ENCODE results near the gene HGS.

Gene HGS

DNA sequence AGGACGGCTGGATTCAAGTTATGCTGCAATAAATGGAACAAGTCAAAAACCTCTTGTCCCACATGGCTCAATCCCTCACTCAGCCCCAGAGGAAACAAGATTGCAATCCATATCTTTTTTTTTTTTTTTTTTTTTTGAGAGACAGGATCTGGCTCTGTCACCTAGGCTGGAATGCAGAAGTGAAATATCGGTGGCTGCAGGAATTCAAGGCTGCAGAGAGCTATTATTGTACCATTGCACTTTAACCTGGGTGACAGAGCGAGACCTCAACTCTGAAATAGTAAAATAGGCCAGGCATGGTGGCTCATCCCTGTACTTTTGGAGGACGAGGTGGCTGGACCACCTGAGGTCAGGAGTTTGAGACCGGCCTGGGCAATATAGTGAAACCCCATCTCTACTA lies 24.8 kb upstream of the HGS start:
- Histone ChIP-seq H2BK12ac (ENCODE audit: low read length) (no peak overlapping the region), H3K9ac (ENCODE audit: low read length) (no peak overlapping the region), H4K12ac (ENCODE audit: low read depth, low read length) (no peak overlapping the region), H4K8ac (ENCODE audit: low read depth, low read length) (no peak overlapping the region), H2BK5ac (ENCODE audit: low read depth, low read length, poor library complexity) (no peak overlapping the region), H2BK120ac (ENCODE audit: insufficient read depth, low read length, poor library complexity) (no peak overlapping the region), H3K36me3 (ENCODE audit: control insufficient read depth in 1 of 2, insufficient read depth in 2 of 2, low read length in 2 of 2) (no peaks in the 10 kb centered on the region), H3K4me3 (ENCODE audit: low read depth, low read length) (no peak overlapping the region), H4K91ac (ENCODE audit: low read depth, low read length) (no peak overlapping the region), H3K4ac (ENCODE audit: low read depth, low read length) (no peak overlapping the region), H3K14ac (ENCODE audit: low read length) (no peak overlapping the region), H3K27ac (ENCODE audit: low read depth, low read length) (no peak overlapping the region), H3K4me2 (ENCODE audit: low read length) (no peak overlapping the region), H2AK5ac (ENCODE audit: low read length) (no peak overlapping the region), H3K27me3 (ENCODE audit: insufficient read depth, low read length) (no peaks in the 10 kb centered on the region), H3K23ac (ENCODE audit: low read length) (no peak overlapping the region), H3K9me3 (ENCODE audit: insufficient read depth, low read depth, low read length) (no peaks in the 10 kb centered on the region), H3K4me1 (ENCODE audit: control insufficient read depth in 1 of 2, insufficient read depth in 2 of 2, low read length in 2 of 2) (peaks cover 1 to 2% of the 10 kb centered on the region in 2 experiments), H3K79me2 (ENCODE audit: control insufficient read depth, insufficient read depth, low read length, poor library complexity) (no peaks in the 10 kb centered on the region), H2AFZ (ENCODE audit: insufficient read depth, low read length, poor library complexity) (no peak overlapping the region), H3K18ac (ENCODE audit: low read length) (no peak overlapping the region), H3K79me1 (ENCODE audit: low read length) (no peaks in the 10 kb centered on the region)
- peak; percentile 57 to 87 for DNase-seq
- WGBS (ENCODE audit: extremely low coverage, insufficient coverage, insufficient read length): no CpG with 5 or more reads among the region's 5 CpGs

DNA sequence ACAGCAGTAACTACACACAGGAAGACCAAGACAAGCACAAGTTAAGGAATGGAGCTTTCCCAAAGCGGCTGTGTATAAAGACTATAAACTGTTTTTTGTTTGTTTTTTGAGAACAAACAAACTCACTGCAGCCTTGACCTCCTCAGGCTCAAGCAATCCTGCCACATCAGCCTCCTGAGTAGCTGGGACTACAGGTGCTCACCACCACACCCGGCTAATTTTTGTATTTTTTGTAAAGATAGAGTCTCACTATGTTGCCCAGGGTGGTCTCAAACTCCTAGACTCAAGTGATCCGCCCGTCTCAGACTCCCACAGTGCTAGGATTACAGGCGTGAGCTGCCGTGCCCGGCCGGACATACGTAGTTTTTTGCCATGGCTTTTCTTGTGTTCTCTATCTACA lies 23.4 kb upstream of the HGS start:
- Histone ChIP-seq H3K36me3 (ENCODE audit: control insufficient read depth in 1 of 2, insufficient read depth in 2 of 2, low read length in 2 of 2) (peaks cover 0 to 5% of the 10 kb centered on the region in 2 experiments), H3K27me3 (ENCODE audit: insufficient read depth, low read length) (no peaks in the 10 kb centered on the region), H3K4me2 (ENCODE audit: low read length) (no peak overlapping the region), H3K79me2 (ENCODE audit: control insufficient read depth, insufficient read depth, low read length, poor library complexity) (no peaks in the 10 kb centered on the region), H3K18ac (ENCODE audit: low read length) (no peak overlapping the region), H3K14ac (ENCODE audit: low read length) (no peak overlapping the region), H2AFZ (ENCODE audit: insufficient read depth, low read length, poor library complexity) (no peak overlapping the region), H3K9ac (ENCODE audit: low read length) (no peak overlapping the region), H3K23ac (ENCODE audit: low read length) (no peak overlapping the region), H3K9me3 (ENCODE audit: insufficient read depth, low read depth, low read length) (no peaks in the 10 kb centered on the region), H4K8ac (ENCODE audit: low read depth, low read length) (no peak overlapping the region), H3K79me1 (ENCODE audit: low read length) (no peaks in the 10 kb centered on the region), H4K12ac (ENCODE audit: low read depth, low read length) (no peak overlapping the region), H2AK5ac (ENCODE audit: low read length) (no peak overlapping the region), H4K91ac (ENCODE audit: low read depth, low read length) (no peak overlapping the region), H3K4ac (ENCODE audit: low read depth, low read length) (no peak overlapping the region), H3K27ac (ENCODE audit: low read depth, low read length) (no peak overlapping the region), H3K4me1 (ENCODE audit: control insufficient read depth in 1 of 2, insufficient read depth in 2 of 2, low read length in 2 of 2) (peaks cover 6 to 8% of the 10 kb centered on the region in 2 experiments), H2BK5ac (ENCODE audit: low read depth, low read length, poor library complexity) (no peak overlapping the region), H3K4me3 (ENCODE audit: low read depth, low read length) (no peak overlapping the region), H2BK12ac (ENCODE audit: low read length) (no peak overlapping the region), H2BK120ac (ENCODE audit: insufficient read depth, low read length, poor library complexity) (no peak overlapping the region)
- peak in 1 of 2 donors; percentile 2 for DNase-seq
- no CpG with 5 or more reads among the region's 9 CpGs for WGBS (ENCODE audit: extremely low coverage, insufficient coverage, insufficient read length)

DNA sequence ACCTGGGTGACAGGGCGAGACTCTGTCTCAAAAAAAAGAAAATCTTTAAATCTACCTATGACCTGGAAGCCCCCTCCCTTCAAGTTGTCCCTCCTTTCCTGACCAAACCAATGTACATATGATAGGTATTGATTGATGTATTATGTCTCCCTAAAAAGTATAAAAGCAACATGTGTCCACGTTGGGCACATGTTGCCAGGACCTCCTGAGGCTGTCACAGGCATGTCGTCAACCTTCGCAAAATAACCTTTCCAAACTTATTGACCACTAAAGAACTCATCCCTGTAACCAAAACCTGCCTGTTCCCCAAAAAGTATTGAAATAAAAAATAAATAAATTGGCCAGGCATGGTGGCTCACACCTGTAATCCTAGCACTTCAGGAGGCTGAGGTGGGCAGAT lies 21.8 kb upstream of the HGS start:
- no CpG with 5 or more reads among the region's 4 CpGs for WGBS (ENCODE audit: extremely low coverage, insufficient coverage, insufficient read length)

DNA sequence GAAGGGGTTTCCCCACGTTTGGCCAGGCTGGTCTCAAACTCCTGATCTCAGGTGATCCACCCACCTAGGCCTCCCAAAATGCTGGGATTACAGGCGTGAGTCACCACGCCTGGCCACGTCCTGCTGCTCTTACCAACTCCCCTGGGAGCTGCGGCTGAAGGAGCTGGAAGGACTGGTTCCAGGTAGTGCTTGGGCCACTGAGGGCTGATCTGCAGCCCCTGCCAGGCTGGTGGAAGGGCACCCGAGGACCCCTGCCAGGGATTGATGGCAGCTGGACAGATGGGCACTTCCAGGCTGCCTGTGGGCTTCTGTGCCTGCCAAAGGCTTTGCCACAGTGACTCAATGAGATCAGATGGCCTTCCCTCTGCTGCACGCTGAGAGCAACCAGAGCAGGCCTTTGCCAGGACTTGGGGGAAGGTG lies 19.8 kb upstream of the HGS start:
- Histone ChIP-seq H3K18ac (ENCODE audit: low read length) (no peak overlapping the region), H3K27ac (ENCODE audit: low read depth, low read length) (no peak overlapping the region), H3K4me2 (ENCODE audit: low read length) (no peak overlapping the region), H3K4me3 (ENCODE audit: low read depth, low read length) (no peak overlapping the region), H3K9ac (ENCODE audit: low read length) (no peak overlapping the region), H2AFZ (ENCODE audit: insufficient read depth, low read length, poor library complexity) (no peak overlapping the region), H3K79me1 (ENCODE audit: low read length) (peaks cover 11% of the 10 kb centered on the region), H4K12ac (ENCODE audit: low read depth, low read length) (no peak overlapping the region), H2BK12ac (ENCODE audit: low read length) (no peak overlapping the region), H3K23ac (ENCODE audit: low read length) (no peak overlapping the region), H3K4me1 (ENCODE audit: control insufficient read depth in 1 of 2, insufficient read depth in 2 of 2, low read length in 2 of 2) (peaks cover 16 to 18% of the 10 kb centered on the region in 2 experiments), H2BK5ac (ENCODE audit: low read depth, low read length, poor library complexity) (no peak overlapping the region), H2AK5ac (ENCODE audit: low read length) (no peak overlapping the region), H4K91ac (ENCODE audit: low read depth, low read length) (no peak overlapping the region), H3K36me3 (ENCODE audit: control insufficient read depth in 1 of 2, insufficient read depth in 2 of 2, low read length in 2 of 2) (peaks cover 3 to 11% of the 10 kb centered on the region in 2 experiments), H3K9me3 (ENCODE audit: insufficient read depth, low read depth, low read length) (no peaks in the 10 kb centered on the region), H3K27me3 (ENCODE audit: insufficient read depth, low read length) (no peaks in the 10 kb centered on the region), H3K14ac (ENCODE audit: low read length) (no peak overlapping the region), H2BK120ac (ENCODE audit: insufficient read depth, low read length, poor library complexity) (no peak overlapping the region), H3K79me2 (ENCODE audit: control insufficient read depth, insufficient read depth, low read length, poor library complexity) (peaks cover 13% of the 10 kb centered on the region), H4K8ac (ENCODE audit: low read depth, low read length) (no peak overlapping the region), H3K4ac (ENCODE audit: low read depth, low read length) (no peak overlapping the region)
- no CpG with 5 or more reads among the region's 7 CpGs for WGBS (ENCODE audit: extremely low coverage, insufficient coverage, insufficient read length)
- DNase-seq: peak; percentile 78

More for the DNA sequence above, 21.8 kb upstream of the HGS start:
- Histone ChIP-seq H4K8ac (ENCODE audit: low read depth, low read length) (no peak overlapping the region), H3K14ac (ENCODE audit: low read length) (no peak overlapping the region), H3K9ac (ENCODE audit: low read length) (no peak overlapping the region), H4K12ac (ENCODE audit: low read depth, low read length) (no peak overlapping the region), H3K23ac (ENCODE audit: low read length) (no peak overlapping the region), H2AFZ (ENCODE audit: insufficient read depth, low read length, poor library complexity) (no peak overlapping the region), H3K4me1 (ENCODE audit: control insufficient read depth in 1 of 2, insufficient read depth in 2 of 2, low read length in 2 of 2) (peaks cover 12 to 13% of the 10 kb centered on the region in 2 experiments), H3K36me3 (ENCODE audit: control insufficient read depth in 1 of 2, insufficient read depth in 2 of 2, low read length in 2 of 2) (peaks cover 0 to 5% of the 10 kb centered on the region in 2 experiments), H3K27ac (ENCODE audit: low read depth, low read length) (no peak overlapping the region), H4K91ac (ENCODE audit: low read depth, low read length) (no peak overlapping the region), H3K79me1 (ENCODE audit: low read length) (peaks cover 10% of the 10 kb centered on the region), H3K18ac (ENCODE audit: low read length) (no peak overlapping the region), H2BK12ac (ENCODE audit: low read length) (no peak overlapping the region), H2BK5ac (ENCODE audit: low read depth, low read length, poor library complexity) (no peak overlapping the region), H3K4me2 (ENCODE audit: low read length) (no peak overlapping the region), H3K4me3 (ENCODE audit: low read depth, low read length) (no peak overlapping the region), H2AK5ac (ENCODE audit: low read length) (no peak overlapping the region), H3K27me3 (ENCODE audit: insufficient read depth, low read length) (no peaks in the 10 kb centered on the region), H2BK120ac (ENCODE audit: insufficient read depth, low read length, poor library complexity) (no peak overlapping the region), H3K9me3 (ENCODE audit: insufficient read depth, low read depth, low read length) (no peaks in the 10 kb centered on the region), H3K4ac (ENCODE audit: low read depth, low read length) (no peak overlapping the region), H3K79me2 (ENCODE audit: control insufficient read depth, insufficient read depth, low read length, poor library complexity) (peaks cover 12% of the 10 kb centered on the region)
- DNase-seq: no peak
